HG03135 (cell line): ENCODE measurements around the gene FRMPD1.

ENCODE experiments used
- ATAC-seq: cut with Tn5 transposase; IDR thresholded peaks from one replicate; pipeline ENCODE4 v1.9.1; 2021; ENCODE audit warnings: mild to moderate bottlenecking, moderate library complexity; ENCODE audit not compliant: unreplicated experiment

FRMPD1 gene

GRCh38 chr9:37625758-37626147, 25.0 kb upstream of the FRMPD1 start:
- no peak for ATAC-seq

DNA sequence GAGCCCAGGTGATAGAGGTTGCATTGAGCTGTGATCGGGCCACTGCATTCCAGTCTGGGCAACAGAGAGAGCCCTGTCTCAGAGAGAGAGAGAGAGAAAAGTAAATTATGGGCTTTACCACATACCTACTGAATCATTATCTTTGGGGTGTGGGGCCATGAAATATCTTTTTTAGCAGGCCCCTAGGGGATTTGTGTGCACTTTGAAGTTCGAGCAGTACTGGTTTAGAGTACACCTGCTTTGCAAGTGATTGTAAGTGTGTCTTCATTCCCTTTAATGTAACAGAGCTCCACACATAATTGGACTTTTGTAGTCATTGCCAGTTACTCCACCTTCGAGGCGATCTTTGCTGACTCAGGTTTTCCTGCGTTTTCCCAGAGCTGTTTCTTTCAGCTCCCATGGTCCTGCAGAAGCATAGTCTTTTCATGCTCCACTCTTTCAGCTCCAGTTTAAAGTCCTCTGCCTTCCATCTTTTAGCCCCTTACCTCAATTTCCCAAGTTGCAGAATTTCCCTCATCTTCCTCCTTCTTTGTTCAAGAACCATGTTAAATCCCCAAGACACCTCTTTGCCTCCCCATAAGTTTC, 24.0 kb upstream of the FRMPD1 start:
- ATAC-seq, result no peak

DNA sequence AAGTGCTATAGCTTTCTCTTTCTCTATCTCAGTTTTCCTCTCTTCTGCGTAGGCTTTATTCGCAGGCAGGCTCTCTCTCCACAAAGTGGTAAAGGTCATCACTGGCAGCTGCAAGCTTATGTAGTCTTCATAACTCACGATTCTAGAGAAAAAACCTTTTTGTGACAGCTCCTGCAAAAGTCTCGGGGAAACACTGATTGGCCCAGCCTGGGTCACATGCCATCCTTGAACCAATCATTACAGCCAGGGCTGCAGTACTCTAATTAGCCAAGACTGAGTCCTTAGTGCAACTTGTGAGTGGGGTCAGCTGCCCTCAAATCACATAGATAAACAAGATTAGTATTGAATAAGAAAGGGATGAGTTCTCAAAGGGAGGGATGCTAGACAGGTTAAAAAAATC, 18.3 kb upstream of the FRMPD1 start:
- no peak for ATAC-seq

- no peak for ATAC-seq
Observed at GRCh38 chr9:37635808-37636207, 14.9 kb upstream of the FRMPD1 start.

GRCh38 chr9:37636511-37637448, 14.0 kb upstream of the FRMPD1 start:
- no peak for ATAC-seq

DNA sequence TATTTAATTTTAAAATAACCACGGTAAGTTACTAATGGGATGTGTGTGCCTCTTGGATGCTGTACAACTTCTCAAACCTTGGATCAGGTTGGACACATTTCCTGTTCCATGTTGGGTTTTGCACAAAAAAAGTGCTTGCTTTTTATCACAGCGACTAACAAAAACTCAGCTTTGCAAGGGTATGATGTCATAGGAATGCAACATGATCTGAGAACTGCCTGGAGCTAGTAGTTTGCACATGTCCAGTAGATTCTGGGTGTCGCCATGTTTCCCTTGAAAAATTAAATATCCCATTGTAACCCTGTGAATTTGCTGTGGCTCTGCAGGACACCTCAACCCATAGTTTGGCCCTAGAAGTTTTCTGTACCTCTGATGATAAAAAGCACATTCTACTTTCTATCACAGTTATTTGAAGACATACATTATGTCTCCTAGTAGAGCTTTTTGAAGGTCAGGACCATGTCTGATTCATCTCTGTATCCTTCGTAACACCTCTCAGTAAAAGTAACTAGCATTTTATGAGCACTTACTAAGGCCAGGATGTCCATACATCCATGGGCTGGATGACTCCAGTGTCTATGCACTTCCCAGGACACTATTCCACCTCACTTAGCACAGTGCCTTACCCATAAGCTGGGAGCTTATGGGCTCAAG, 11.5 kb upstream of the FRMPD1 start:
- ATAC-seq, result no peak

GRCh38 chr9:37639841-37640240, 10.9 kb upstream of the FRMPD1 start:
- ATAC-seq, result no peak

DNA sequence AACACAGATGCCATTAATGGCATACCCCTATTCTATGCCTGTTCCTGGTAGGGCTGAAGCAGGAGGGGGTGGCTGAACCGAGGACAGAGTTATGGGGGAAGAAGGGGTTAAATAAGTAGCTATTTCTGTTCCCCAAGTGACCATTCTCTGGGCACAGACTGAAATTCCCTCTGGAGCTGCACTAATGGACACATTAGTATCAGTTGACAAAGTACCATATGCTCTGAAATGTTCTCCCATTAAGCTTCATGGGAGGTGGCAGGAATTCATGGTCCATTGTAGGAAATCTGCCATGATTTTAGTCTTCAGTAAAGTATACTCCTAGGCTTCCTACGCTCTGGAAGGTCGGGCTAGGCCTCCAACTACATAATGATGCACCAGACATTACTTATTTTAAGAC, 10.5 kb upstream of the FRMPD1 start:
- no peak for ATAC-seq

DNA sequence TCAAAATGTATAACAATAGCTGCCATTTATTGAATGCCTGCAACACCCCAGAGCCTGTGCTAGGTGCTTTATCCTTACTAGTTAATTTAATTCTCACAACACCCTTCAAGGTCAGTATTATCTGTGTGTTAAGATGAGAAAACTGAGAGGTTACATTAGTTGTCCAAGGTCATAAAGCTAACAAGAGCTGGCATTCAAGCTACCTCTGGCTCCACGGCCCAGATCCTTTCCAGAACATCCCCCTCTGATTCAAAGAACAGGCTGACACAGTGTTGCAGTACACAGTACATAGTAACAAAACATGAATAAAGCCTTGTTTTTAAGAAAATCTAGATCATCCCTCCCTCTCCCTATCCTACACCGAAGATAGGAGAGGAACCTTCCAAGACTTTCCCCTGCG, 9.4 kb upstream of the FRMPD1 start:
- no peak for ATAC-seq

- ATAC-seq, result no peak
Observed at GRCh38 chr9:37643214-37643613, 7.5 kb upstream of the FRMPD1 start.

- no peak for ATAC-seq
Observed at GRCh38 chr9:37645903-37646506, 4.7 kb upstream of the FRMPD1 start.

GRCh38 chr9:37650299-37650872, 368 bp upstream of the FRMPD1 start:
- ATAC-seq, result no peak

DNA sequence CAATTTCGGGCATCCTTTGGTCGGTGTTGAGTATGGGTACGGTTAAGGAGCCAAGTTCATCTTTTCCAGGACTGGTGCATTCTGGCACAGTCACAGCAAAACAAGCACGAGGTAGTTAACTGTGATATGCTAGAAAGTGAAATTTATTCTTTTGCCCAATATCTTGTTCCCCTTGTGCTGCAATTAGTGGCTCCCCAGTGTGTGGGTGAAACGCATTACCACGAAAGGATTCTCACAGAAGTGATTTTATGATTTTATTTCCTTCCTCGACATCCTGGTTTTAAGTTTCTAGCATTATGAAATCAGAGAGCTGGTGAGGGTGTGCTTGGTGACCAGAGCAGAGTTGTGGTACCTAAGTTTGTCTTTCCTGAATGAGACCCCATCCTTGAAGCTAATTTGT, 1.5 kb downstream of the FRMPD1 start:
- no peak for ATAC-seq

GRCh38 chr9:37653385-37653784, 2.6 kb downstream of the FRMPD1 start:
- no peak for ATAC-seq

DNA sequence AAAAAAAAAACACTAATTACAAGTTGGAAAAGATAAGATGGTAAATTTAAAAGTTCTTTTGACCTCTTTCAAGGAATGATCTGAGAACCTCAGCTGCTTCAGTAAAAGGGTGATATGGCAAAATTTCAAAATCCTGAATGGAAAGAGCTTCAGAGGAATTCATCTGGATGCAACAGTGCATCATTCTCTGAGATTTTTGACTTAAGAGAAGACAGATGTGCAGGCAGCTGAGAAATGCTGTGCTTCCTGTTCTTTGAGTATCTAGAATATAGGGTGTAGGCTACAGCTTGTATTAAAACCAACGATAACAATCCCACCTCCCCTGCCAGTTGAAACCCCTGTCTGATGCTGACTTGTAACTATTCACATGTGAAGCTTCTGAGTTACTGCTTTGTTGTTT, 6.2 kb downstream of the FRMPD1 start:
- ATAC-seq, result no peak

DNA sequence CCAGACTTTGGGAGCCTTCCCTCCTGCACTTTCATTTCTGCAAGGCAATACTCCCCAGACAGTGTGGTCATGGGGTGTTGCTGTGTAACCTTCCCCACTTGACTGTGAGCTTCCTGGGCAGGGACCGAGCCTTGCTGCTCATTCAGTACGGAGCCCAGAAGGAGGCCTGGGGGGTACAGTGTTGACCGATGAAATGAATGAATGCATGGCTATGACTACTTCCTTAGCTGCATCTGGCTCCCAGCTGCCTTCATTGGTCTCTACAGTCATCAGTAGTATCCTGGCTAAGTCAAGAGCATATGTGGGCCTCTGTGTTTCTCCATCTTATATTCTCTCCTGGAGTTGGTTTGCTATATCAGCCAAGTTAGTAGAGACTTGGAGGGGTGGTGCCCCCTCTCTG, 9.9 kb downstream of the FRMPD1 start:
- no peak for ATAC-seq

- ATAC-seq, result no peak
Observed at GRCh38 chr9:37663926-37664325, 13.2 kb downstream of the FRMPD1 start.

GRCh38 chr9:37667706-37668105, 17.0 kb downstream of the FRMPD1 start:
- ATAC-seq, result no peak

- no peak for ATAC-seq
Observed at GRCh38 chr9:37668116-37668601, 17.4 kb downstream of the FRMPD1 start.

DNA sequence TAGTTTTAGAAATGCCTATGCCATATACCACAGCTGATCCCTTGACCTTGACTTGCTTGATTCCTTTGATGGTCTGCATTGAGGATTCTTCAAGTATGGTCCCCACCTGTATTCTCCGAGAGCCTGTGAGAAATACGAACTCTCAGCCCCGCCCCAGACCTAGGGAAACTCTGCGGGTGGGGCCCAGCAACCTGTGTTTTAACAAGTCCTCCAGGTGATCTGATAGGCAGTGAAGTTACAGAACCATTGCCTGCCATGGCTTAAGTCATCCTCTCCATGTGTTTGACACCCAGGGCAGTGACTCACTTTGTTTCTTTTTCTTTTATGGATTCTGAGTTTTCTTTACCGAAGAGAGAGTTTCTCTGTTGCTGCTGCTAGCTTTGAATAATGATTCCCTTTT, 18.5 kb downstream of the FRMPD1 start:
- no peak for ATAC-seq

DNA sequence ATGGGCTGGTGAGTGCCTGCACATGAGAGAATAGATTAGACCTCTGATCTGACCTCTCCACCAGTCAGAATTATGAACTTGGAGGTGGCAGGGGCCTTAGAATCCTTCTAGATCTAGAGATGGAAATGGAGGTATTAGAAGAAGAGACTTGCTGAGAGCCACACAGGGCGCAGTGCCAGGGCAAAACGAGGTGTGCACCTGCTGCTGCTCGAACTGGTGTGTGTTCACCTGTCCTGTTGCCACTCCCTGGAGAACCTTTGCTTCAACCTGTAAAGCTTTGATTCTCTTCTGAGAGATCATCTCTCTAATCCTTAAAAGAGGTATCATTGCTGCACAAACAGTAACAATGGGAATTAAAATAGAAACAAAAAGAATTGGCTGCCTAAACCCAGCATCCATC, 24.9 kb downstream of the FRMPD1 start:
- ATAC-seq, result no peak
